MM.1S (cell line): ENCODE results near the gene TAF1.
"Not testable (repeated sequence)": the region's sequence is repeated elsewhere in the genome, so short reads cannot be mapped to it uniquely, and the experiment has no call there.

Source experiments
- DNase-seq: peaks from one replicate; pipeline ENCODE4 v3.0.0-alpha.2; 2015
- H2AFZ ChIP-seq: fragments of 300-600 bp; sonication (generic); 2 replicates; pipeline ENCODE4 v1.6.0; 2016; ENCODE audit warnings: antibody characterized with exemption, low read length
- H3F3A ChIP-seq: fragments of 300-600 bp; sonication (generic); 2 replicates; pipeline ENCODE4 v1.6.1; 2016; ENCODE audit warnings: mild to moderate bottlenecking, antibody characterized with exemption, low read length, moderate library complexity, mixed read lengths; ENCODE audit not compliant: insufficient read depth
- H3K27ac ChIP-seq: fragments of 300-600 bp; sonication (generic); 2 replicates; pipeline ENCODE4 v1.5.1; 2016; ENCODE audit warnings: mild to moderate bottlenecking, low read length
- H3K27me3 ChIP-seq: fragments of 300-600 bp; sonication (generic); replicated peaks from 2 replicates; pipeline ENCODE4 v1.6.0; 2016; ENCODE audit warnings: low read length; ENCODE audit not compliant: insufficient read depth
- H3K36me3 ChIP-seq: fragments of 300-600 bp; sonication (generic); replicated peaks from 2 replicates; pipeline ENCODE4 v1.6.1; 2016; ENCODE audit warnings: mild to moderate bottlenecking, low read length, mixed read lengths; ENCODE audit not compliant: insufficient read depth
- H3K4me1 ChIP-seq: fragments of 300-600 bp; sonication (generic); 2 replicates; pipeline ENCODE4 v1.6.1; 2016; ENCODE audit warnings: low read length, mixed read lengths
- H3K4me2 ChIP-seq: fragments of 300-600 bp; sonication (generic); 2 replicates; pipeline ENCODE4 v1.6.0; 2016; ENCODE audit warnings: low read depth, low read length
- H3K4me3 ChIP-seq: fragments of 300-600 bp; sonication (generic); 2 replicates; pipeline ENCODE4 v1.5.1; 2016; ENCODE audit warnings: low read length, mixed read lengths
- H3K79me2 ChIP-seq: fragments of 300-600 bp; sonication (generic); 2 replicates; pipeline ENCODE4 v1.6.1; 2016; ENCODE audit warnings: mixed run types, low read length, mixed read lengths
- H3K9ac ChIP-seq: fragments of 300-600 bp; sonication (generic); 2 replicates; pipeline ENCODE4 v1.6.1; 2016; ENCODE audit warnings: low read length, mixed read lengths
- H3K9me2 ChIP-seq: fragments of 300-600 bp; sonication (generic); replicated peaks from 2 replicates; pipeline ENCODE4 v1.6.1; 2016; ENCODE audit warnings: mild to moderate bottlenecking, low read length, mixed read lengths; ENCODE audit not compliant: insufficient read depth
- H3K9me3 ChIP-seq: fragments of 300-600 bp; sonication (generic); replicated peaks from 2 replicates; pipeline ENCODE4 v1.6.1; 2016; ENCODE audit warnings: mild to moderate bottlenecking, low read length, mixed read lengths; ENCODE audit not compliant: insufficient read depth
- H4K20me1 ChIP-seq: fragments of 300-600 bp; sonication (generic); 2 replicates; pipeline ENCODE4 v1.6.1; 2016; ENCODE audit warnings: mild to moderate bottlenecking, low read length, moderate library complexity, mixed read lengths; ENCODE audit not compliant: insufficient read depth
- CTCF ChIP-seq: fragments of 300-600 bp; sonication (generic); IDR thresholded peaks from 2 replicates; pipeline ENCODE4 v1.5.1; 2016; ENCODE audit warnings: antibody characterized with exemption, low read length, mixed read lengths
- EZH2 ChIP-seq: fragments of 300-600 bp; sonication (generic); optimal IDR thresholded peaks from 2 replicates; pipeline ENCODE3; 2017; ENCODE audit warnings: low read depth, mild to moderate bottlenecking, antibody characterized with exemption, low read length, mixed read lengths
- EZH2phosphoT487 ChIP-seq: fragments of 300-600 bp; sonication (generic); IDR thresholded peaks from 2 replicates; pipeline ENCODE4 v1.6.1; 2018; ENCODE audit warnings: antibody characterized with exemption, low read length

Gene TAF1

GRCh38 chrX:71510161-71510560, 144.0 kb downstream of the TAF1 start:
- H2AFZ ChIP-seq, result no peak overlapping the region
- H3F3A ChIP-seq, result no peaks in the 10 kb centered on the region
- H3K9me3 ChIP-seq, result no peaks in the 10 kb centered on the region
- H3K27ac ChIP-seq, result no peak overlapping the region
- H4K20me1 ChIP-seq, result no peaks in the 10 kb centered on the region
- H3K9me2 ChIP-seq, result no peaks in the 10 kb centered on the region
- H3K27me3 ChIP-seq, result no peaks in the 10 kb centered on the region
- no peaks in the 10 kb centered on the region for H3K79me2 ChIP-seq
- TF ChIP-seq CTCF, result no peak
- H3K9ac ChIP-seq, result no peak overlapping the region
- H3K4me1 ChIP-seq, result 0 out of 2 replicates have a peak, but pooled peaks cover 7% of the 10 kb centered on the region
- no peak overlapping the region for H3K4me2 ChIP-seq
- H3K36me3 ChIP-seq, result no peaks in the 10 kb centered on the region
- no peak for DNase-seq
- no peak overlapping the region for H3K4me3 ChIP-seq

DNA sequence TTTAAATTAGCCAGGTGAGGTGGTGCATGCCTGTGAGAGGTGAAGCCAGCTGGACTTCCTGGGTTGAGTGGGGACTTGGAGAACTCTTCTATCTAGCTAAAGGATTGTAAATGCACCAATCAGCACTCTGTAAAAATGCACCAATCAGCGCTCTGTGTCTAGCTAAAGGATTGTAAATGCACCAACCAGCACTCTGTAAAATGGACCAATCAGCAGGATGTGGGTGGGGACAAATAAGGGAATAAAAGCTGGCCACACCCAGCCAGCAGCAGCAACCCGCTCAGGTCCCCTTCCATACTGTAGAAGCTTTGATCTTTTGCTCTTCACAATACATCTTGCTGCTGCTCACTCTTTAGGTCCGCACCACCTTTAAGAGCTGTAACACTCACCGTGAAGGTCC, 147.6 kb downstream of the TAF1 start:
- not testable (repeated sequence) for H3K27me3 ChIP-seq, H3K79me2 ChIP-seq, H4K20me1 ChIP-seq, H3K36me3 ChIP-seq, H3K9me3 ChIP-seq, DNase-seq, H3K4me2 ChIP-seq, H3K4me3 ChIP-seq, H3K4me1 ChIP-seq, H3K9me2 ChIP-seq, H3K9ac ChIP-seq, H3K27ac ChIP-seq, H3F3A ChIP-seq, H2AFZ ChIP-seq

- H3K36me3 ChIP-seq, result no peaks in the 10 kb centered on the region
- H3K27ac ChIP-seq, result peak overlapping the region; percentile 16; the same call in 1 of the 2 replicates
- 0 out of 2 replicates have a peak, but pooled peaks cover 7% of the 10 kb centered on the region for H3K4me1 ChIP-seq
- H3K9ac ChIP-seq, result no peak overlapping the region
- H3K79me2 ChIP-seq, result no peaks in the 10 kb centered on the region
- no peak for DNase-seq
- no peaks in the 10 kb centered on the region for H3F3A ChIP-seq
- H3K4me3 ChIP-seq, result no peak overlapping the region
- no peak for TF ChIP-seq EZH2phosphoT487
- TF ChIP-seq EZH2, result no peak
- TF ChIP-seq CTCF, result no peak
- H3K27me3 ChIP-seq, result no peaks in the 10 kb centered on the region
- no peaks in the 10 kb centered on the region for H3K9me2 ChIP-seq
- no peak overlapping the region for H3K4me2 ChIP-seq
- no peak overlapping the region for H2AFZ ChIP-seq
- no peaks in the 10 kb centered on the region for H4K20me1 ChIP-seq
- no peaks in the 10 kb centered on the region for H3K9me3 ChIP-seq
These were observed 148.3 kb downstream of the TAF1 start for GRCh38 chrX:71514367-71515037.

DNA sequence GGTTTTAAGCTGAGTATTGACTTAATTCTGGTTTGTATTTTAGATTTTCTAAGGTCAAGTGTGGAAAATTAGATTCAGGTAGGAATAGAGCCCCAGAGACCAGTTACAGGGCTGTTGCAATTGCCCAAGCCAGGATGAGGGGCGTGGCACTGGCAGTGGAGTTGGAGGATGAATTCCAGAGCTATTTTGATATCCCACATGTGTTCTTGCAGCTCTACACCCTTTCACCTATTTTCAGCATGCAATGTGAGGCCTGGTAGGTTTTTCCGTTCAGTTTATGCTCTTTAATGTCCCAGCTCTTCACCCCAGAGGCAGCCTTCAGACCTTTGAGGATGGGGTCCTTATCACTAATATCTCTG, 148.9 kb downstream of the TAF1 start:
- Histone ChIP-seq H3K27me3 (no peaks in the 10 kb centered on the region), H3K4me2 (no peak overlapping the region), H3K36me3 (no peaks in the 10 kb centered on the region), H2AFZ (no peak overlapping the region), H3K4me1 (0 out of 2 replicates have a peak, but pooled peaks cover 6% of the 10 kb centered on the region), H3F3A (no peaks in the 10 kb centered on the region), H3K79me2 (no peaks in the 10 kb centered on the region), H3K9me3 (no peaks in the 10 kb centered on the region), H3K9me2 (no peaks in the 10 kb centered on the region), H3K27ac (no peak overlapping the region), H4K20me1 (no peaks in the 10 kb centered on the region), H3K4me3 (no peak overlapping the region), H3K9ac (no peak overlapping the region)
- no peak for DNase-seq
- no peak for TF ChIP-seq CTCF
- no peak for TF ChIP-seq EZH2phosphoT487
- no peak for TF ChIP-seq EZH2
